ENCODE measurements around the gene ZDHHC14.

Gene ZDHHC14

GRCh38 chr6:157493576-157493975 lies 112.6 kb downstream of the ZDHHC14 start:
- H3K9ac ChIP-seq (ENCODE audit: insufficient read length, low read depth) = no peak overlapping the region
- no peaks in the 10 kb centered on the region for H3K9me3 ChIP-seq (ENCODE audit: insufficient read depth, low read length)
- TF ChIP-seq SUZ12 (IDR thresholded peaks at IDR 0.05; ENCODE audit: extremely low read depth, insufficient read depth, insufficient read length) (no peak), YY1 (IDR thresholded peaks at IDR 0.05; ENCODE audit: insufficient read depth, insufficient read length) (no peak), ZNF274 (IDR thresholded peaks at IDR 0.05; ENCODE audit: low read depth, low read length) (no peak)
- no peak for DNase-seq (ENCODE audit: low read depth, low spot score)
- no peaks in the 10 kb centered on the region for H3K4me1 ChIP-seq (ENCODE audit: insufficient read depth, insufficient read length)
- H3K4me3 ChIP-seq (ENCODE audit: insufficient read length, low read depth) = no peak overlapping the region
- no peaks in the 10 kb centered on the region for H3K36me3 ChIP-seq (ENCODE audit: insufficient read depth, insufficient read length, low read length)
- no peaks in the 10 kb centered on the region for H3K27me3 ChIP-seq (ENCODE audit: insufficient read depth, insufficient read length)

- Histone ChIP-seq H3K4me3 (ENCODE audit: insufficient read length, low read depth) (no peak overlapping the region), H3K27me3 (ENCODE audit: insufficient read depth, insufficient read length) (no peaks in the 10 kb centered on the region), H3K4me1 (ENCODE audit: insufficient read depth, insufficient read length) (no peaks in the 10 kb centered on the region), H3K9ac (ENCODE audit: insufficient read length, low read depth) (no peak overlapping the region), H3K36me3 (ENCODE audit: insufficient read depth, insufficient read length, low read length) (no peaks in the 10 kb centered on the region), H3K9me3 (ENCODE audit: insufficient read depth, low read length) (no peaks in the 10 kb centered on the region; the same call in 1 of the 2 replicates)
- TF ChIP-seq ZNF274 (IDR thresholded peaks at IDR 0.05; ENCODE audit: low read depth, low read length) (no peak), SUZ12 (IDR thresholded peaks at IDR 0.05; ENCODE audit: extremely low read depth, insufficient read depth, insufficient read length) (no peak), YY1 (IDR thresholded peaks at IDR 0.05; ENCODE audit: insufficient read depth, insufficient read length) (no peak)
- DNase-seq (ENCODE audit: low read depth, low spot score) = no peak
Observed at GRCh38 chr6:157494132-157494710, 113.2 kb downstream of the ZDHHC14 start.

GRCh38 chr6:157496534-157497095 lies 115.6 kb downstream of the ZDHHC14 start:
- Histone ChIP-seq H3K36me3 (ENCODE audit: insufficient read depth, insufficient read length, low read length) (no peaks in the 10 kb centered on the region), H3K9ac (ENCODE audit: insufficient read length, low read depth) (no peak overlapping the region), H3K27me3 (ENCODE audit: insufficient read depth, insufficient read length) (no peaks in the 10 kb centered on the region), H3K9me3 (ENCODE audit: insufficient read depth, low read length) (no peaks in the 10 kb centered on the region; the same call in 1 of the 2 replicates), H3K4me1 (ENCODE audit: insufficient read depth, insufficient read length) (no peaks in the 10 kb centered on the region), H3K4me3 (ENCODE audit: insufficient read length, low read depth) (no peak overlapping the region)
- no peak for DNase-seq (ENCODE audit: low read depth, low spot score)
- no peak for TF ChIP-seq ZNF274 (IDR thresholded peaks at IDR 0.05; ENCODE audit: low read depth, low read length)
- TF ChIP-seq SUZ12 (IDR thresholded peaks at IDR 0.05; ENCODE audit: extremely low read depth, insufficient read depth, insufficient read length) = no peak
- no peak for TF ChIP-seq YY1 (IDR thresholded peaks at IDR 0.05; ENCODE audit: insufficient read depth, insufficient read length)

DNA sequence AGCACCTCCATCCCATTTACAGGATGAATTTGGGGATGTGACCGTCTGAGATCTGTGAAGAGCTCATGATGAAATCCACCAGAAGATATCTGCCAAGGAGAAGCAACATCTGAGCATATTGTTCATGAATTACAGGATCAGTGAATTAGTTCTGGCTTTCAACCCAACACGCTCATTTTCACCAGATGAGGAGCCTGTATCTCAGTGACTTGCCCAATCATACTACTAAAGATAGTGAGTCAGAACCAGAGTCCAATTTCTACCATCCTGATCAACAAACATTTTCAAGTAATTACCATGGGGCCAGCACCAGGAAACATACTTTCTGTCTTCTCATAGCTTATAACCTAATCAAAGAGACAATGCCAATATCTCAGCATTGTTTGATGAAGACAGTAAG lies 116.6 kb downstream of the ZDHHC14 start:
- TF ChIP-seq SUZ12 (IDR thresholded peaks at IDR 0.05; ENCODE audit: extremely low read depth, insufficient read depth, insufficient read length) (no peak), ZNF274 (IDR thresholded peaks at IDR 0.05; ENCODE audit: low read depth, low read length) (no peak), YY1 (IDR thresholded peaks at IDR 0.05; ENCODE audit: insufficient read depth, insufficient read length) (no peak)
- Histone ChIP-seq H3K27me3 (ENCODE audit: insufficient read depth, insufficient read length) (no peaks in the 10 kb centered on the region), H3K4me3 (ENCODE audit: insufficient read length, low read depth) (no peak overlapping the region), H3K9ac (ENCODE audit: insufficient read length, low read depth) (no peak overlapping the region), H3K9me3 (ENCODE audit: insufficient read depth, low read length) (no peaks in the 10 kb centered on the region; the same call in 1 of the 2 replicates), H3K4me1 (ENCODE audit: insufficient read depth, insufficient read length) (no peaks in the 10 kb centered on the region), H3K36me3 (ENCODE audit: insufficient read depth, insufficient read length, low read length) (no peaks in the 10 kb centered on the region)
- DNase-seq (ENCODE audit: low read depth, low spot score) = no peak

GRCh38 chr6:157498817-157499216 lies 117.8 kb downstream of the ZDHHC14 start:
- H3K9ac ChIP-seq (ENCODE audit: insufficient read length, low read depth) = no peak overlapping the region
- no peaks in the 10 kb centered on the region for H3K4me1 ChIP-seq (ENCODE audit: insufficient read depth, insufficient read length)
- DNase-seq (ENCODE audit: low read depth, low spot score) = no peak
- no peak overlapping the region for H3K4me3 ChIP-seq (ENCODE audit: insufficient read length, low read depth)
- TF ChIP-seq ZNF274 (IDR thresholded peaks at IDR 0.05; ENCODE audit: low read depth, low read length) = no peak
- no peak for TF ChIP-seq SUZ12 (IDR thresholded peaks at IDR 0.05; ENCODE audit: extremely low read depth, insufficient read depth, insufficient read length)
- no peak for TF ChIP-seq YY1 (IDR thresholded peaks at IDR 0.05; ENCODE audit: insufficient read depth, insufficient read length)
- no peaks in the 10 kb centered on the region for H3K27me3 ChIP-seq (ENCODE audit: insufficient read depth, insufficient read length)
- H3K9me3 ChIP-seq (ENCODE audit: insufficient read depth, low read length) = no peaks in the 10 kb centered on the region; the same call in 1 of the 2 replicates
- no peaks in the 10 kb centered on the region for H3K36me3 ChIP-seq (ENCODE audit: insufficient read depth, insufficient read length, low read length)

DNA sequence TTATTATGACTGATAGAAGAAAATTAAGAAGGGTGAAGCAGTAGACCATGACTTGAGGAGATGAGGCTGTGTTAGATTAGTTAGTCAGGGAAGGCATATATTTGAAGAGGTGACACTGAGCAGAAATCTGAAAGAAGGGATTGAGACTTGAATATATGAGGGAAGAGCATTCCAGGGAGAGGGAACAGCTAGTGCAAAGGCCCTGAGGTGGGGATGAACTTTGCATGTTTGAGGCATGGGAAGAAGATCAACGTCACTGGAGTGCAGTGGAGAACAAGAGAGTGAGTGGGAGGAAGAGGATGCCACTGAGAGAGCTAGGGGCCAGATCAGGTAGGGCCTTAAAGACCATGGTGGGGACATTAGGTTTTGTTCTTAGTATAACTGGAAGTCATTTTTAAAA lies 119.0 kb downstream of the ZDHHC14 start:
- no peaks in the 10 kb centered on the region for H3K27me3 ChIP-seq (ENCODE audit: insufficient read depth, insufficient read length)
- H3K9me3 ChIP-seq (ENCODE audit: insufficient read depth, low read length) = peaks cover 7% of the 10 kb centered on the region; the same call in 1 of the 2 replicates
- no peaks in the 10 kb centered on the region for H3K36me3 ChIP-seq (ENCODE audit: insufficient read depth, insufficient read length, low read length)
- DNase-seq (ENCODE audit: low read depth, low spot score) = no peak
- no peaks in the 10 kb centered on the region for H3K4me1 ChIP-seq (ENCODE audit: insufficient read depth, insufficient read length)
- no peak for TF ChIP-seq ZNF274 (IDR thresholded peaks at IDR 0.05; ENCODE audit: low read depth, low read length)
- TF ChIP-seq SUZ12 (IDR thresholded peaks at IDR 0.05; ENCODE audit: extremely low read depth, insufficient read depth, insufficient read length) = no peak
- no peak for TF ChIP-seq YY1 (IDR thresholded peaks at IDR 0.05; ENCODE audit: insufficient read depth, insufficient read length)
- no peak overlapping the region for H3K9ac ChIP-seq (ENCODE audit: insufficient read length, low read depth)
- H3K4me3 ChIP-seq (ENCODE audit: insufficient read length, low read depth) = no peak overlapping the region

DNA sequence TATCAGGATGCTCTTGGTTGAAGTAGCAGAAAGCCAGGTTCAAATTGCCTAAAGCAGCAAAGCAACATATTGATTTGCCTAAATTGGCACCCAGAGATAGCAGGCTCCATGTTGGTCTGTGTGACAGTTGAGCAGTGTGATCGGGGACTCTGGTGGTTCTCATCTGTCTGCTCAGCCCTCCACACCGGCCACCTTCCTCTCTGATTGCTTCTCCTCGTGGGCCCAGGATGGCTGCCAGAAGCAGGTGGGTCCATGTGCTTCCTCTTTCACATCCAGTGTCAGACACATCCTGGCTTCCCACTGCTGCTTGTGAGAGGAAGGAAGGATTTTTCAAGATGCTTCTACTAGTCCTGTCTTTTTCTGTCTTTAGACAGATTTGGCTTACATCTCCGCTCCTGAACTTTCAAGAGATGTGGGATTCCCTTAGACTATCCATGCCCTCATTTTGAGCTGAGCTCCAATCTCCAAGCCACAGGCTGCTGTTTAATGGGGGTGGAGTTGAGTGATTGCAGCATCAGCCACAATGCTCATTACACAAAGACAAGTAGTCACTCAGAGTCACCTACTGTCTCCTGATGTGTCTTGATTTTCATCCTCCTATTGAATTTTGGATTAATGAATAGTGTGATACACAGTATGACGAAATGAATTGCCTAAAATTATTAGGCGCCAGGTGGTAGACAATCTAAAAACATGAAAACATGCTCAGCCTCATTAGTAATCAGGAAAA lies 122.2 kb downstream of the ZDHHC14 start:
- no peak for DNase-seq (ENCODE audit: low read depth, low spot score)
- TF ChIP-seq SUZ12 (IDR thresholded peaks at IDR 0.05; ENCODE audit: extremely low read depth, insufficient read depth, insufficient read length) (no peak), ZNF274 (IDR thresholded peaks at IDR 0.05; ENCODE audit: low read depth, low read length) (no peak), YY1 (IDR thresholded peaks at IDR 0.05; ENCODE audit: insufficient read depth, insufficient read length) (no peak)
- H3K4me1 ChIP-seq (ENCODE audit: insufficient read depth, insufficient read length) = no peaks in the 10 kb centered on the region

More for the DNA sequence above, 122.2 kb downstream of the ZDHHC14 start:
- Histone ChIP-seq H3K9ac (ENCODE audit: insufficient read length, low read depth) (no peak overlapping the region), H3K27me3 (ENCODE audit: insufficient read depth, insufficient read length) (no peaks in the 10 kb centered on the region), H3K9me3 (ENCODE audit: insufficient read depth, low read length) (peaks cover 31% of the 10 kb centered on the region), H3K36me3 (ENCODE audit: insufficient read depth, insufficient read length, low read length) (no peaks in the 10 kb centered on the region), H3K4me3 (ENCODE audit: insufficient read length, low read depth) (no peak overlapping the region)
